Transverse colon (tissue), 4 donors: Measurements from ENCODE around the gene NDUFS3.

Experiments
- CTCF ChIP-seq, 5 experiments: fragments of 200-600 bp in 3 of 5; fragments of 450-650 bp in 2 of 5; sonication (generic) in 3 of 5; IDR thresholded peaks; 1 replicate in 2 of 5; 2 replicates in 3 of 5; pipeline ENCODE4 v1.5.1; 2016 to 2017; ENCODE audit warnings: antibody characterized with exemption in 5 of 5, inconsistent platforms in 3 of 5, mild to moderate bottlenecking in 2 of 5, moderate library complexity in 1 of 5
- POLR2A ChIP-seq: fragments of 450-650 bp; IDR thresholded peaks from one replicate; pipeline ENCODE4 v1.6.1; 2016; ENCODE audit warnings: antibody characterized with exemption, mild to moderate bottlenecking, moderate library complexity
- POLR2AphosphoS5 ChIP-seq, 3 donors: sonication (generic); formaldehyde crosslinking; IDR thresholded peaks; one replicate each; pipeline ENCODE4 v1.6.1; 2016; ENCODE audit warnings: antibody characterized with exemption in 3 of 3

- TF ChIP-seq CTCF (IDR thresholded peaks at IDR 0.05) (no peak), POLR2AphosphoS5 (IDR thresholded peaks at IDR 0.05) (no peak), POLR2A (no peak)
Observed at GRCh38 chr11:47572715-47573255, 6.1 kb upstream of the NDUFS3 start.
